Dendritic cell treated with granulocyte-macrophage colony-stimulating factor and Interleukin-4, amounts not matched to agents 40 ng/mL and 50 ng/mL, for 4 days (primary cell): Measurements from ENCODE around the gene GRIN1.
"Not testable (repeated sequence)": the region's sequence is repeated elsewhere in the genome, so short reads cannot be mapped to it uniquely, and the experiment has no call there.

Experiments used
- H3K27ac Mint-ChIP-seq: one replicate; pipeline ENCODE4 v1.8.0; 2022; ENCODE audit warnings: mild to moderate bottlenecking, mixed read lengths
- H3K27me3 Mint-ChIP-seq: one replicate; pipeline ENCODE4 v1.8.0; 2022; ENCODE audit warnings: mild to moderate bottlenecking, mixed read lengths
- H3K36me3 Mint-ChIP-seq: one replicate; pipeline ENCODE4 v1.8.0; 2022; ENCODE audit warnings: low read depth, mixed read lengths
- H3K4me1 Mint-ChIP-seq: one replicate; pipeline ENCODE4 v1.8.0; 2022; ENCODE audit warnings: low read depth, mixed read lengths
- H3K4me3 Mint-ChIP-seq: one replicate; pipeline ENCODE4 v1.8.0; 2022; ENCODE audit warnings: mild to moderate bottlenecking, moderate library complexity, mixed read lengths
- H3K9me3 Mint-ChIP-seq: one replicate; pipeline ENCODE4 v1.8.0; 2022; ENCODE audit warnings: mixed read lengths
- intact Hi-C: fragments of 100-400 bp; cut with micrococcal nuclease; formaldehyde crosslinking; loops from one replicate; pipeline ENCODE4 v1.15.0; 2022

Gene GRIN1

DNA sequence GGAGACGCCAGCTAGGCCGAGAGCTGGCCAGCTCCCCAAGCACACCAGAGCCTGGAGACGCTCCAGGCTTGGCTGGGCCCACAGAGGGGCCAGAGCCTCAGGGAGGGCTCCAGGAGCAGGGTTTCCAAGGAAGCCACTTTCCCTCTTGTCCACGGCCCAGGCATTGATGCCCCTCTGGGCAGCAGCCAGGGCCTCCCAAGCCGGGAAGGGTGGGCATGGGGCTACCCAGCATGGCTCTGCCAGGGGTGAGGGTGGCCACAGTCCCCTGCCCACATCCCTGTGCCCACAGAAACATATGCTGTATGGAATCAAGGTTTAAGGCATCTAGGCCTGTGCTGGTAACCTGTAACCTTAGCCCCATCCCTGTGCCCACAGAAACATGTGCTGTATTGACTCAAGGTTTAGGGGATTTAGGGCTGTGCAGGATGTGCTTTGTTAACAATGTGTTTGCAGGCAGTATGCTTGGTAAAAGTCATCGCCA, 22.9 kb upstream of the GRIN1 start:
- no peaks in the 10 kb centered on the region for H3K9me3 Mint-ChIP-seq
- no peaks in the 10 kb centered on the region for H3K36me3 Mint-ChIP-seq
- no peak overlapping the region for H3K4me3 Mint-ChIP-seq
- intact Hi-C loops, result no loop called here
- H3K27ac Mint-ChIP-seq, result no peak overlapping the region
- peaks cover 19% of the 10 kb centered on the region for H3K4me1 Mint-ChIP-seq
- H3K27me3 Mint-ChIP-seq, result peaks cover 19% of the 10 kb centered on the region

DNA sequence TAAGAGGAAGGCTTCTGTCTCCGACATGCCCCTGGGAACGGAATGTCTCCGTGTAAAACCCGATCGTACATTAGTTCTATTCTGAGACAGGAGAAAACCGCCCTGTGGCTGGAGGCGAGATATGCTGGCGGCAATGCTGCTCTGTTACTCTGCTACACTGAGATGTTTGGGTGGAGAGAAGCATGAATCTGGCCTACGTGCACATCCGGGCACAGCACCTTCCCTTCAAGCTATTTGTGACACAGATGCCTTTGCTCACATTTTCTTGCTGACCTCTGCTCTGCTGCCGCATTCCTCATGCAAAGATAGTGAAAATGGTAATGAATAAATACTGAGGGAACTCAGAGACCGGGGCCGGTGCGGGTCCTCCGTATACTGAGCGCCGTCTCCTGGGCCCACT, 22.2 kb upstream of the GRIN1 start:
- intact Hi-C loops, result no loop called here
- Mint-ChIP-seq H3K36me3 (no peaks in the 10 kb centered on the region), H3K27me3 (peaks cover 19% of the 10 kb centered on the region), H3K9me3 (no peaks in the 10 kb centered on the region), H3K4me1 (peaks cover 19% of the 10 kb centered on the region), H3K27ac (no peak overlapping the region), H3K4me3 (no peak overlapping the region)

DNA sequence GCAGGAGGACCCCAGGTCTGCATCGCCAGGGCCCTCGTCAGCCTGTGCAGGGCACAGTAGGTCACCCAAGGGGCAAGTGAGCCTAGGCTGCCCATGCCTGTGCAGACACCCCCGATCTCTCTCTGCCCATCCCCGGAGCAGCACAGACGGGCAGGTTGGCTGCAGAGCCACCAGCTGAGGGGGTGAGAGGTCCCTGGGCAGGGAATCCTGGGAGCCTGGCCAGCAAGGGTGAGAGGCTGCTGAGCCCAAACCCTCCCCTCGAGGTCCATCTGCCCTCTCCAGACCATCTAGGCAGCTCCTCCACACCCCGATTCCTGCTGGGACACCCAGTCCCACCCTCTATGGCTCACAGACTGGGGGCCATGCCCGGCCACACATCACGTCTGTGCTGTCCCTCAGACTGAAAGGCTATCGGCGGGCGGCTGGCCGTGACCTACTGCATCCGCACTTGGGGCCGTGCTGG, 21.7 kb upstream of the GRIN1 start:
- Mint-ChIP-seq H3K27ac (no peak overlapping the region), H3K4me1 (peaks cover 24% of the 10 kb centered on the region), H3K27me3 (peaks cover 19% of the 10 kb centered on the region), H3K4me3 (no peak overlapping the region), H3K9me3 (no peaks in the 10 kb centered on the region), H3K36me3 (no peaks in the 10 kb centered on the region)
- intact Hi-C loops, result no loop called here

DNA sequence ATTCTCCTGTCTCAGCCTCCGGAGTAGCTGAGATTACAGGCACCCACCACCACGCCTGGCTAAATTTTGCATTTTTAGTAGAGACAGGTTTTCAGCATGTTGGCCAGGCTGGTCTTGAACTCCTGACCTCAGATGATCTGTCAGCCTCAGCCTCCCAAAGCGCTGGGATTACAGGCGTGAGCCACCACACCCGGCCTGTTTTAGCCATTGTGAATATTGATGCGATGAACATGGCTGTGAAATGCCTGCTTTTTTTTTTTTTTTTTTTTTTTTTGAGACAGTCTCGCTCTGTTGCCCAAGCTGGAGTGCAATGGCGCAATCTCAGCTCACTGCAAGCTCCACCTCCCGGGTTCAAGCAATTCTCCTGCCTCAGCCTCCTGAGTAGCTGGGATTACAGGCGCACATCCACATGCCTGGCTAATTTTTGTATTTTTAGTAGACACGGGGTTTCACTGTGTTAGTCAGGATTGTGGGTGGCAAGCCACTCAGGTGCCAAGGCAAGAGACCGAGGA, 20.8 kb upstream of the GRIN1 start:
- H3K4me3 Mint-ChIP-seq, H3K27ac Mint-ChIP-seq: not testable (repeated sequence)
- intact Hi-C loops, result loop anchor here (2.0 kb wide), 1 partner anchor 109 kb away; the partner anchor contains the start of gene RNF224

DNA sequence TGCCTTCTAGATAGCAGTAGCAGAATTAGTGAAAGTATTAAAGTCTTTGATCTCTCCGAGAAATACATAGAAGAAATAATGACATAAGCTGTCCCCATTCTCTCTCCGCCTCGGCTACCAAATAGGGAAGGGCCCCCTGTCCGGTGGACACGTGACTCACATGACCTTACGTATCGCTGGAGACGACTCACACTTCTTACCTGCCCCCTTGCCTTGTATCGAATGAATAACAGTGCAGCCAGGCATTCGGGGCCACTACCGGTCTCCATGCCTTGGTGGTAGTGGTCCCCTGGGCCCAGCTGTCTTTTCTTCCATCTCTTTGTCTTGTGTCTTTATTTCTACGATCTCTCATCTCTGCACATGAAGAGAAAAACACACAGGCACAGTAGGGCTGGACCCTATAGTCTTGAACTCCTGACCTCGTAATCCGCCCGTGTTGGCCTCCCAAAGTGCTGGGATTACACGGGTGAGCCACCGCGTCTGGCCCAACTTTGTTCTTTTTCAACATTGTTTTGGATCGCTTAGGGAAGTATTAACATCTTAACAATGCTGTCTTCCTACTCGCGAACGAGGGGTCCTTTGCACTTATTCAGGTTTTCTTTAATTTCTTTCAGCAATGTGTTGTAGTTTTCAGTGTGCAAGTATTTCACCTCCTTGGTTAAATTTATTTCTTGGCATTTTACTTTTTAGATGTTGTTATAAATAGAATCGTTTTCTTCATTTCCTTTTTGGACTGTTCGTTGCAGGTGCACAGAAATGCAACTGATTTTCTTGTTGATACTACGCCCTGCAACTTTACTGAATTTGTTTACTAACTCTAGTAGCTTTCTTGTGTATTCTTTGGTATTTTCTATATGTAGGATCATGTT, 16.8 kb upstream of the GRIN1 start:
- H3K27ac Mint-ChIP-seq, result not testable (repeated sequence)

More for the DNA sequence above, 20.8 kb upstream of the GRIN1 start:
- H3K4me1 Mint-ChIP-seq, result peaks cover 19% of the 10 kb centered on the region
- H3K27me3 Mint-ChIP-seq, result peaks cover 19% of the 10 kb centered on the region
- not testable (repeated sequence) for H3K9me3 Mint-ChIP-seq, H3K36me3 Mint-ChIP-seq

DNA sequence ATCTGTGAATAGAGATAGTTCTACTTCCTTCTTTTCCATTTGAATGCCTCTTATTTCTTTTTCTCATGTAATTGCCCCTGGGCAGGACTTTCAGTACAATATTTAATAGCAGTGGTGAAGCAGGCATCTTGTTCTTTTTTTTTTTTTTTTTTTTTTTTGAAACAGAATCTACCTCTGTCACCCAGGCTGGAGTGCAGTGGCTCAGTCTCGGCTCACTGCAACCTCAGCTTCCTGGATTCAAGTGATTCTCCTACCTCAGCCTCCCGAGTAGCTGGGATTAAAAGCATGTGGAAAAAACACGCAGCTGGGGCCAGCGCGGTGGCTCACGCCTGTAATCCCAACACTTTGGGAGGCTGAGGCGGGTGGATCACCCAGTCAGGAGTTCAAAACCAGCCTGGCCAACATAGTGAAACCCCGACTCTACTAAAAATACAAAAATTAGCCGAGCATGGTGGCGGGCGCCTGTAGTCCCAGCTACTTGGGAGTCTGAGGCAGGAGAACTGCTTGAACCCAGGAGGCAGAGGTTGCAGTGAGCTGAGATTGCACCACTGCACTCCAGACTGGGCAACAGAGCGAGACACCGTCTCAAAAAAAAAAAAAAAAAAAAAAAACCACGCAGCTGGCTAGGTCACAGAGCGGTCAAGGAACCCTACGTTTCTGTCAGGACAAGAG, 16.0 kb upstream of the GRIN1 start:
- intact Hi-C loops, result loop anchor here (10.0 kb wide), 1 partner anchor 52 kb away; the partner anchor contains the start of genes LRRC26 and TMEM210
- not testable (repeated sequence) for H3K4me3 Mint-ChIP-seq, H3K27me3 Mint-ChIP-seq, H3K9me3 Mint-ChIP-seq, H3K27ac Mint-ChIP-seq, H3K36me3 Mint-ChIP-seq
- peaks cover 18% of the 10 kb centered on the region for H3K4me1 Mint-ChIP-seq

More for the DNA sequence above, 16.8 kb upstream of the GRIN1 start:
- H3K4me1 Mint-ChIP-seq, result peaks cover 13% of the 10 kb centered on the region
- intact Hi-C loops, result loop anchor here (10.0 kb wide), 1 partner anchor 53 kb away; the partner anchor contains the start of genes LRRC26 and TMEM210
- H3K4me3 Mint-ChIP-seq, H3K9me3 Mint-ChIP-seq, H3K36me3 Mint-ChIP-seq, H3K27me3 Mint-ChIP-seq: not testable (repeated sequence)

DNA sequence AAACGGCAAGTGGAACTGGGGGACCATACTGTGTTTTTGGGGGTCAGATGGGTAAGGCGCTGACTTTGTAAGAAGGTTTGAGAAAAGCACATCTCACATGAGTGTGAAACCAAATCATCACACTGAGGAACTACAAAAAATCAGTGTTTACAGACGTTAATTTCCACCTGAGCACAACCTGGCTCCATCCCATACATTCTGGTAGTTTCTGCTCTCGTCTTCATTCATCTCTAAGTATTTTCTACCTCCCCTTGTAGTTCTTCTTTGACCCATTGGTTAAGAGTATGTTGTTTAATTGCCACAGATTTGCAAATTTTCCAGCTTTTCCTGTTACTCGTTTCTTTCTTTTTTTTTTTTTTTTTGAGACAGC, 15.5 kb upstream of the GRIN1 start:
- Mint-ChIP-seq H3K36me3 (peaks cover 6% of the 10 kb centered on the region), H3K4me1 (peaks cover 23% of the 10 kb centered on the region), H3K27ac (no peak overlapping the region), H3K4me3 (no peak overlapping the region), H3K9me3 (no peaks in the 10 kb centered on the region), H3K27me3 (peaks cover 5% of the 10 kb centered on the region)
- intact Hi-C loops, result loop anchor here (10.0 kb wide), 1 partner anchor 51 kb away; the partner anchor contains the start of genes LRRC26 and TMEM210

DNA sequence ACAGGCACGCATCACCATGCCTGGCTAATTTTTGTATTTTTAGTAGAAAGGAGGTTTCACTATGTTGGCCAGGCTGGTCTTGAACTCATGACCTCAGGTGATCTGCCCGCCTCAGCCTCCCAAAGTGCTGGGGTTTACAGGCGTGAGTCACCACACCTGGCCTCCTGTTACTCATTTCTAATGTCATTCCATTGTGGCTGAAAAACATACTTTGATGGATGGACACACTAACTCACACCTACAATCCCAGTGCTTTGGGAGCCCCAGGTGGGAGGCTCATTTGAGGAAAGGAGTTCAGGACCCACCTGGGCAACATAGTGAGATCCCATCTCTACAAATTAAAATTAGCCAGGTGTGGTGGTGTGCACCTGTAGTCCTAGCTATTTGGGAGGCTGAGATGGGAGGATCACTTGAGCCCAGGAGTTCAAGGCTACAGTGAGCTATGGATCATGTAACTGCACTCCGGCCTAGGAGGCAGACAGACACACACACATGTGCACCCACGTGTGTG, 14.9 kb upstream of the GRIN1 start:
- H3K27ac Mint-ChIP-seq, H3K9me3 Mint-ChIP-seq, H3K27me3 Mint-ChIP-seq, H3K36me3 Mint-ChIP-seq, H3K4me3 Mint-ChIP-seq: not testable (repeated sequence)
- peaks cover 28% of the 10 kb centered on the region for H3K4me1 Mint-ChIP-seq
- intact Hi-C loops, result loop anchor here (10.0 kb wide), 1 partner anchor 51 kb away; the partner anchor contains the start of genes LRRC26 and TMEM210

DNA sequence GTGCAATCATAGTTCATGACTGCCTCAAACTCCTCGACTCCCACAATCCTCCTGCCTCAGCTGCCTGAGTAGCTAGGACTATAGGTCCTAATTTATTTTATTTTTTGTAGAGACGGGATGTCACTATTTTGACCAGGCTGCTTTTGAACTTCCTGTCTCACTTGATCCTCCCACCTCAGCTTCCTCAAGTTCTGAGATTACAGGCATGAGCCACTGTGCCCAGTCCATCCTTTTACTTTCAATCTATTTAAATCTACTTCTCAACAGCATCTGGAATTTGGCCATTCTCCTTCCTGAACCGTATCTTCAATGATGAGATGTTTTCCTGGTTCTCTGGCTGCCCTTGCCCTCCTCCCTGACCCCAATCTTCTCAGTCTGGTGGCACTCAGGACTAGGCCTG, 12.2 kb upstream of the GRIN1 start:
- peaks cover 11% of the 10 kb centered on the region for H3K36me3 Mint-ChIP-seq
- H3K4me3 Mint-ChIP-seq, result peak overlapping the region; percentile 85
- H3K27me3 Mint-ChIP-seq, result peaks cover 14% of the 10 kb centered on the region
- peak overlapping the region; percentile 85 for H3K27ac Mint-ChIP-seq
- H3K4me1 Mint-ChIP-seq, result peaks cover 33% of the 10 kb centered on the region
- no peaks in the 10 kb centered on the region for H3K9me3 Mint-ChIP-seq
- intact Hi-C loops, result loop anchor here (10.0 kb wide), 1 partner anchor 48 kb away; the partner anchor contains the start of genes LRRC26 and TMEM210

DNA sequence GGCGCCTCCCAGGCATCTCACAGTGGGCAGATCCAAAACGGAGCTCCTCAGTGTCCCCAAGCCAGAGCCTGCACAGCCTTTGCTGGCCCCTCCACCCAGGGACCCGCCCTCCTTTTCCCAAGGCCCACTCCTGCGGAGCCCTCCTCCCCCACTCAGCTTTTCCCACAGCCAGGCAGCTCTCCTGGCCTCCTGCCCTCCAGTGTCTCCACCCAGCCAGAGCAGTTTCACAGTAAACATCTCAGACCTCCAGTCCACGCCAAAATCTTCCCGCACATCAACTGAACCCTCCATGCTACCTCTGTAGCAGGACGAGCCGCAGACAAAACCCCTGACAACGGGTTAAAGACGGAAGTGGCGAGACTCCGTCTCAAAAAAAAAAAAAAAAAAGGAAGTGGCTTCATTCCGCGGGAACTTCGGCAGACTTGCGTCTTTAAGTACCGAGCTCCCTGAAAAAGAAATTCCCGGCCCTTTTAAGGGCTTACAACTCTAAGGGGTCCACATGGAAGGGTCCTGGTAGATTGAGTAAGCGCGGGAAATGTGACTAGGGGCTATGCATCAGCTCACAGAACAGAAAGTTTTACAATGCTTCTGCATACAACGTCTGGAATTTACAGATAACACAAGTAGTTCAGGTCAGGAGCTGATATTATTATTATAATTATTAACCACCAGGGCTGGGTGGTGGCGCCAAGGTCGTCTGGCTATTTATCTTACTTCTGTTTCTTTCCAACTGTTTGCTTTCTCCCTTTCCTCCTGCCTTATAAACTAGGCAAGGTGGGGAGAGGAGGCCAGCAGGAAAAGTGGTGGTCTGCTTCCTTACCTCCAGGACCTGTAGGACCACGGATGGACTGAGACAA, 11.4 kb upstream of the GRIN1 start:
- H3K27ac Mint-ChIP-seq, result peak overlapping the region; percentile 85
- H3K36me3 Mint-ChIP-seq, result peaks cover 11% of the 10 kb centered on the region
- intact Hi-C loops, result loop anchor here (10.0 kb wide), 1 partner anchor 47 kb away; the partner anchor contains the start of genes LRRC26 and TMEM210
- H3K27me3 Mint-ChIP-seq, result peaks cover 18% of the 10 kb centered on the region
- no peaks in the 10 kb centered on the region for H3K9me3 Mint-ChIP-seq
- peaks cover 28% of the 10 kb centered on the region for H3K4me1 Mint-ChIP-seq
- peak overlapping the region; percentile 85 for H3K4me3 Mint-ChIP-seq

DNA sequence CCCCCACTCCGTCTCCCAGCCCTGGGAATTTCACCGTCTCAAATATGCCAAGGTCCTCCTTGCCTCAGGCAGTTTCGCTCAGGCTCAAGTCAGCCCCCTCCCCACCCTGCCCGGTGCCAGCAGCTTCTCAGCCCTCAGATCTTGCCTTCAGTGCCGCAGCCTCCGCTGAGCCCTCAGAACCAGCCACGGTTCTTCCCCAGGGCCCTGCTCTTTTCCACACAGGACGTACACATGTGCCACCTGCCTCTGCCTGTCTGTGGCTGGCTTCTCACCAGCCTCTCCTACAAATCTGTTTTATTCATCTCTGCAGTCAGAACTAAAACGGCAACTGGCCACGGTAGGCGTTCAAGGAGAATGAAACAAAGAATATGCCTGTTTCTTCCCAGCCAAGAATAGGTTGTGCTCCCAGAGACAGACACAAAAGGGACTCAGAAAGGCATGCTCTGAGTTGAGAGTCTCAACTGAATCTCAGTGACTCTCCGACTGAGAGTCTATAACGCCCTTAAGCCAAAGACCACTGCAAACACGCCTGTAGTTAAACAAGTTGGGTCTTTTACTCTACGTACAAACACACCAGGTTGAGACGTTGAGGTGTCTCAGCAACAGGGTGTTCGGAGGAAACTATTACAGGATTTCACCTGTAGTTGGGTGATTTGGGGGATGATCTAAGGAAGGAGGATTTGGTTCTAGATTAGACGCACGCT, 10.6 kb upstream of the GRIN1 start:
- Mint-ChIP-seq H3K27ac (peak overlapping the region; percentile 61), H3K36me3 (peaks cover 11% of the 10 kb centered on the region), H3K27me3 (peaks cover 24% of the 10 kb centered on the region), H3K4me1 (peaks cover 28% of the 10 kb centered on the region), H3K9me3 (no peaks in the 10 kb centered on the region), H3K4me3 (peak overlapping the region; percentile 80)
- intact Hi-C loops, result loop anchor here (10.0 kb wide), 1 partner anchor 46 kb away; the partner anchor contains the start of genes LRRC26 and TMEM210

DNA sequence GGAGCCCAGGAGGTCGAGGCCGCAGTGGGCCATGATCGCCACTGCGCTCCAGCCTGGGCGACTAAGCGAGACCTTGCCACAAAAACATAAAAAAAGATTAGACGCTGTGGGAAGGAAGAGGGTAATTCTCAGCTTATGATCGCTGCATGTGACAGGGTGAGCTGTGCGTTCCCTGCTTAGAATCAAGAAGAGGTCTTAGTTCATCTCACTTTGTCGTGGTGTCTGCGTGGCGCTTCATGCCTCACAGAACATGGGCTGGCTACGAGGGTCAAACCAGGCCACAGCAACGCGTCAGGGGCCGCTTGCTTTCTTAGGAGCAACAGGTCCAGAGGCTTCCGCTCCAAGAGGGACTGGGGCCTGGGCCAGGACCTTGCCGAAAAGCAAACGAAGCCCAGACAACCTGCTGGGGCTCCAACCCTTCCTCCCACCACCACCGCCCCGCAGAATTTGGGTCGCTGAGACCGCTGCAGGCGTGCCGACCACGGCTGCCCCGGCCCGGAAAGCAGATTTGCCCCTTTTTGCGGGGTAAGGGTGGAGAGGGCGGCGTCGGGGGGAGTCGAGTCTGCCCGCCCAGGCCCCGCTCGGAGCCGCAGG, 10.0 kb upstream of the GRIN1 start:
- intact Hi-C loops, result loop anchor here (10.0 kb wide), 1 partner anchor 46 kb away; the partner anchor contains the start of genes LRRC26 and TMEM210
- peak overlapping the region; percentile 61 for H3K27ac Mint-ChIP-seq
- peaks cover 27% of the 10 kb centered on the region for H3K27me3 Mint-ChIP-seq
- H3K4me3 Mint-ChIP-seq, result peak overlapping the region; percentile 80
- H3K9me3 Mint-ChIP-seq, result no peaks in the 10 kb centered on the region
- H3K36me3 Mint-ChIP-seq, result peaks cover 11% of the 10 kb centered on the region
- peaks cover 28% of the 10 kb centered on the region for H3K4me1 Mint-ChIP-seq
